Measurements from ENCODE around the gene NCOA1.
"Not testable (repeated sequence)": the region's sequence is repeated elsewhere in the genome, so short reads cannot be mapped to it uniquely, and the experiment has no call there.

NCOA1 gene

DNA sequence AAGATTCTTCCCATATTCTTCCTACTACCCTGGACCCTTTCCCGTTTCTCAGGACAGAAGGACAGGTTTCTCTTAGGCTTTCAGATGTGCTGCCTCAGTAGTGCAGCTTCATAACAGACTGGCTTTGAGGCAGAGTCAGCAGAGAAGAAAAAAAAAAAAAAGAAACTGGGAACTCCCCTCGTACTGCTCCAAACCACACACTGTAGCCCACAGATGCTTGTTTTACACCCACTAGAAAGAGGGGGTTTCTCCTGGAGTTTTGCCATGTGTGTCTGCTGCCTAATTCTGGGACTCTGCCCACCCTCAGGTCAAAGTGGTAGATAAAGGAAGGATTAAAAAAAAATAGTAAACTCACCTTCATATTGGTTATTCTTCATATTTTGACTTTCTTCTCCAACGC is 95.9 kb downstream of the NCOA1 start:
- DNase-seq, result no peak

DNA sequence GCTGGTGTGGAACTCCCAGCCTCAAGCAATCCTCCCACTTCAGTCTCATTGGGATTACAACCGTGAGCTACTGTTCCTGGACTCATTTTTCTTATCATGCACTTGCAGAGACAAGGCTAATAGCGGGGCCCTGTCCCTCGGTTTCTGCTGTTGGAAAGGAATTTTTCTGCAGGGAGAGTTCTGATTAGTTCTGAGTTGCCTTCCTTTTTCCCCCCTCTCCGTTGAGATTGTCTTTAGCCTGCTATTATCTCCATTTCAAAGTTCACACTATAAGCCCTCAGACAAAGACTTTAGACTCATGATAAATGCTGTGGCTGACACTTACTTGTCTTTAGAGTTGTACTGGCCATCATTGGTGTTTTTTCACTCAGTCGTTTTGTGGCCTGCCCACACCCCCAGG is 97.2 kb downstream of the NCOA1 start:
- no peak for DNase-seq

DNA sequence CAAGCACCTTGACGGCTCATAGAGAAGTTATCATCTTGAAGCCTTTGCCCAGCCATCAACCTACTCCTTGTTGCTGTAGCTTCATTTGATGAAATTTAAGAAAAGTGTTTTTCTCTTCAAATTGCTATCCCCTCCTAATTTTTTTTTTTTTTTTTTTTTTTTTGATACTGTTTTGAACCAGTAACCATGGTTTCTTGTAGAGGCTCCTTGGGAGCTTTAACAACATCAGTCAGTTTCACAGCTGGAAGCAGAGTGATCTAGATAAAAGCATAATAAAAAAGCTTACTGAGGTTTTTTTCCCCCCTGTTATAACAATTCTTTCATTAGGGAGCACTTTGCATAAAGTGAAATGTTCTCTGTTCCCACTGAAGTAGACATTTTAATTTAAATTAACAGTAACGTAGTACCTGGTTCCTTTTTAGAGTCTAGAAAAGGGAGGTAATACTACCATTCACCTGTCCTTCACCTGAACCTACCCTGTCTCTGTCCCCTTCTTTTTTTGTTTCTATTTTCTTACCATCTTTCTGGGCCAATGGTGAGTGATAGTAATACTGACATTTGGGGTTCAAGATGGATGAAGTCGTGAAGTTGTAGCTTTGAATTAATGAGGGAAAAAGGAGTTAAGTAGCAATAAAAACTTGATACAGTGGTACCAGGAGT is 101.5 kb downstream of the NCOA1 start:
- DNase-seq, result no peak

DNA sequence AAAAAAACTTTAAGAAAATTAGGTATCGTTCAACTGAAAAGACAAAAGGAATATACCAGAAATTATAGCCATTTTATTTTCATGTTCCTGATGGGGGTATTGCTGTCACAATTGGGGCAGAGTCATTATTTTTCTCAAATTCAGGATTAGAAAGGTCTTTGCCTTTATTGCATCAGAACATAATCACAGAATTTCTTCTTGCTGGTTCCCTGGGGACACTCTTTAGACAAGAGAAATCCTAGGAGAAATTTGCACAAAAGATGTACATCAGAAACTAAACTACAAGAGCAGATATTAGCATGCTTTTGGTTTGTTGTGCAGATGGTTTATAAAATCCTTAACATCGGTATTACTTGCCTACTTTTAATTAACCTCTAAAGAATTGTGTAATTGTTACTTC is 103.2 kb downstream of the NCOA1 start:
- no peak for DNase-seq

GRCh38 chr2:24597181-24597870 is 106.3 kb downstream of the NCOA1 start:
- no peak for DNase-seq

DNA sequence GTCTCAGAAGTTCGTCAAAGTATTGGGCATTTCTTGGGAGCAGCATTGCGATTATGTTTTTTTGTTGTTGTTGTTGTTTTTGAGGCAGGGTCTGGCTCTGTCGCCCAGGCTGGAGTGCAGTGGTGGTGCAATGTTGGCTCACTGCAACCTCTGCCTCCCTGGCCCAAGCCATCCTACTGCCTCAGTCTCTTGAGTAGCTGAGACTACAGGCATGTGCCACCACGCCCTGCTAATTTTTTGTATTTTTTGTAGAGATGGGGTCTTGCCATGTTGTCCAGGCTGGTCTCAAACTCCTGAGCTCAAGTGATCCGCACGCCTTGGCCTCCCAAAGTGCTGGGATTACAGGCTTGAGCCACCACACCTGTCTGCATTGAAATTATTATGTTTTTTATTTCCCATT is 109.1 kb downstream of the NCOA1 start:
- not testable (repeated sequence) for DNase-seq

DNA sequence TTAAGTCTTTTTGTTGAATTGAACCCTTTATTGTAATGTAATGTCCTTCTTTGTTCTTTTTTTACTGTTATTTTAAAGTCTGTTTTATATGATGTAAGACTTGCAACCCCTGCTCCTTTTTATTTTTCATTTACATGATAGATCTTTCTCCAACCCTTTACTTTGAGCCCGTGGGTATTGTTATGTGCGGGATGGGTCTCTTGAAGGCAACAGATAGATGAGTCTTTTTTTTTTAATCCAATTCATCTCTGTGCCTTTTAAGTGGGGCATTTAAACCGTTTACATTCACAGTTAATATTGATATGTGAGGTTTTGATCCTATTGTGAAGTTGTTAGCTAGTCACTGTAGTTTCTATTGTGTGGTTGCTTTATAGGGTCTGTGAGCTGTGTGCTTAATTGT is 120.6 kb downstream of the NCOA1 start:
- no peak for DNase-seq

DNA sequence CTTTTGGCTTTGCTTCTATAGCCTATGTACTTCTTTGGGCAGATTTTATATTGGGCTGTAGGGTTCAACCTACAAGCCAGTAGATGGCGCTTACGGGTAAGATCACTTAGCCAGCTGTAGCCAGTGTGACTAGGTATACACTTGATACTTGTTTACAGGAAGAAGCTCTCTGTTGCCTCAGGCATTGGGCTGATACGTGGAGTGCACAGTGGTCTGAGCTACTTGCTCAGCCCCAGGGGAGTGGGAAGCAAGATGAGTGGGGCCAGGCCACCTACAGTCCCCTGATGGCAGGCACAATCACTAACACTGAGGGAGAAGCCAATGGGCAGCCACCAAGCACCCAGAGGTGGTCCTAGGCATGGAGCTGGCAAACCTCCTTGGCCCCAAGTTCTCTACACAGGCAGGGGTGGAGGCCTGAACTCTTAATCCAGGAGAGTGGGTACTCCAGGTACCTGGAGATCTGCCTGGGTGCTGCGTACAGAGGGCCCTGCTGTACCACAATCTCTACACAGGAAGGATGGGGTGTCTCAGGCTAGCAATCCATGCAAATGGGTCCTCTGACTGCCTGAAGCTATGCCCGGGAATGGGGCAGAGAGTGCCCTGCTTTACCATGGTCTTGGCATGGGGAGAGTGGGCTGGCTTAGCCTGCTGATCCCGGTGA is 122.2 kb downstream of the NCOA1 start:
- peak; percentile 66 for DNase-seq

GRCh38 chr2:24616616-24617015 is 125.6 kb downstream of the NCOA1 start:
- DNase-seq, result no peak

DNA sequence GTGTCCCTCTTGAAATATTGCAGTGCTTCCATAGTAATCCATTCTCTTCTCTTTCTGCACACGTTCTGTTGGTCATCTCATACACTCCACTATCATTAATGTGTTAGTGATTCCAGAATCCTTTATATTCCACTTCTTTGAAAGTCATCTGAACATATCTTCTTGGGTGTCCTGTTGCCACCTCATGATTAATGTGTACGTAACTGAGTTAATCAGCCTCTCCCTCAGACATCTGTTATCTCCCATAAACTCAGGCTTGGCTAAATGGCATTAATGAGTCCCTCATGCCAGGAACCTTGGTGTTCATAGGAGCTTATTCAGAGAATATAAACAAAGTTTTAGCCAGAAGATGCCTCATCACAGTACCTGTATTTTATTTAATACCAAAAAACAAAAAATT is 126.4 kb downstream of the NCOA1 start:
- DNase-seq, result no peak

DNA sequence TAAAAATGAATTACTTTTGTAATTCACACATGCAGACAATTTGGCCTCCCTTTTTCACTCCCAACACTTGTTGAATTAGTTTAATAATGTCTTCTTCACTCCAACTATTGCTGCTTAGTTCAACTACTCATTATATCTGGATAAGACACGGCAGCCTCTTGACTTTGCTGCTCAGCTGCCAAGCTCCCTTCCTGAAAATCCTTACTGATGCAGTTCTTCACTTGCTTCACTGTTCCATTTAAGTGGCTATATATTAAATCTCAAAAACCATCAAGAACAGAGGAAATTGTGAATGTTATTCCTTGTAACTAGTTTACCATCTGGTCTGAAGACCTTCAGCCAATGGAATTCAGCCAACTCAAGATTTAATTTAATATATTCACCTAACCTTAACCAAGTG is 127.1 kb downstream of the NCOA1 start:
- DNase-seq, result no peak

DNA sequence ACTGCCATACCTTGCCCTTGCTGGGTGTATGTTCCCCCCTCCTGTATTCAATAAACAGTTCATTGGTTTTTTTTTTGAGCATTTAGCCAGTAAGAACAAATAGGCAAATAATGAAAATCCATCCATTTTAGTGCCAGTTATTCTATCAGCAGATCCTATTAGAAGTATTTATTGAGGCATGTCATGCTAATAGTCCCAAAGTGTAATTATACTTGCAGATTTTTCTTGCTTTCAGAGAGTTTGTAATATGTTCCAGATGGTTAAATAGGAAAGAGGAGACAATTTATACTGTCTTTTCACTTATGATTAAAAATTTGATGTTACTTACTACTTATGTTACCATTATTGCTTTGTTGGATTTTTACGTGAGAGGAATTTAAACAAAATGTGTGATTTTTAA is 127.6 kb downstream of the NCOA1 start:
- no peak for DNase-seq

- no peak for DNase-seq
Measured at GRCh38 chr2:24620936-24621335, 129.9 kb downstream of the NCOA1 start.

DNA sequence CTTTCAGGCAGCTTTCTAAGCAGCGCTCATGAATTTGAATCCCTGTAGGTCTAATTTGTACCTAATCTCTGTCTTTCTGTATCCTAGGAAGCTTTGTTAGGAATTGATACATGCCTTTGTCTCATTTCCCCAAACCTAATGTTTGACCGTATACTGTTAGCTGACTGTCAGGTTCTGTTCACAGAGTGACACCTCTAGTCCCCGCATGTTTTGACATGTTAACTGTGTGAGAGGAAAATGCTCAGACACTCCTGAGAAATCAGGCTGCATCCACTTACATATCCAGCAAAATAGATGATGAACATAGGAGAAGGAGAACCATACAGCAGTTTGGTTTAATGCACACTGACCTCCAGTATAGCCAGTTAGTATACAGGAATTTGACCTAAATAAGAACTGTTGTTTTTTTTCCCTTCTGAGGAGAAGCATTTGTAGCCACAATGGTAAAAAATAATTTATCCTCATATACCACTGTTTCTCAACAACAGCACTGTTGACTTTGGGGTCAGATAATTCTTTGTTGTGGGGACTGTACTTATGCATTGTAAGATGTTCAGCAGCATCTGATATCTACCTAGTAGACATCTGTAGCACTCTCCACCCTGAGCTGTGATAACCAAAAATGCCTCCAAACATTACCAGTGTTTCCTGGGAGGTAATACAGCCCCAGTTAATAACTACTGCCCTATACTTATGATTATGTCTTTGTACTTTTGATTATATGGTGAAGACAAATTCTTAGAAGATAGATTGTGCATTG is 130.9 kb downstream of the NCOA1 start:
- DNase-seq, result no peak

DNA sequence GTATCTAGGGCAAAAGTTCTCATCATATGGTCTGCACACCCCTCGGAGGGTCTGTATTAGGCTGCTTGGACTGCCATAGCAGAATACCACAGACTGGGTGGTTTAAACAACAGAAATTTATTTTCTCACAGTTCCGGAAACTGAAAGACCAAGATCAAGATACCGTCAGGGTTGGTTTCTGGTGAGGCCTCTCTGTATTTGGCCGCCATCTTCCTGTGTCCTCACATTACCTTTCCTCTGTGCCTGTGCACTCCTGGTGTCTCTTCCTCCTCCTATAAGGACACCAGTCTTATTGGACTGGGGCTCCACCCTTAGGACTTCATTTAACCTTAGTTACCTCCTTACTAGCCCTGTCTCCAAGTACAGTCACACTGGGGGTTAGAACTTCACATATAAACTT is 132.5 kb downstream of the NCOA1 start:
- DNase-seq, result no peak

- no peak for DNase-seq
Measured at GRCh38 chr2:24625728-24626127, 134.7 kb downstream of the NCOA1 start.

DNA sequence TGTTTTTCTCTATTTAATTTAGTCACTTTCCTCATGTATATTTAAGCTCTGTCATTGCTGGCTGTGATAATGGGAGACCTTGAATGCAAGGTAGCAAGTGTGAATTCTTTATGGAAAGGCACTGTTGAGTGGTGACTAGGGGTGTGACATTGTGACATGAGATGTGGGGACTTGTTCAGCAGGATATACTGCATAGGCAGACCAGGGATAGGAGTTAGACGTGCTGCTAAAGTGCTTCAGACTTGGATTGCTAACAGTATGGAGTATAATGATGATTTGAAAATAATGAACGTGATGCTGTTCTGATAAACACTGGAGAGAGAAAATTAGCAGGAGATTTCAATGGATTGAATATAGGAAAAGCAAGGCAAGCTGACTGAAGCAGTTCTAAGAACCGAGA is 135.1 kb downstream of the NCOA1 start:
- no peak for DNase-seq

DNA sequence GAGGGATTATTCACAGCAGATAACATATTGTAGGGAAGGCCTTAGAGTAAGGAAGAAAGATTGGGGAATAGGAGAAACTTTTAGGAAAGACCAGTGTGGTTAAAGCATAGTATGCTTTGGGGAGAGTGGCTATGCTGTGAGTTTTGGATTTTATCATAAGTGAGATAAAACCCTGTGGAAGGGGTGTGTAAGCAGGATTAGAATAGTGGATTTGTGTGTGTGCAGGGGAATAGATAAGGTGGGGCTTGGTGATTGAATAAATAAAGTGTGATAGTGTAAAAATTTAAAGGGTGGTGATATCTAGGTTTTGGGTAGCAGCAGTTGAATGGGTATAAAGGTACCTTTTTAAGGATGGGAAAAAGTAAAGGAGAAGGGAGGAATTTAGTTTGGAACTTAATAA is 137.7 kb downstream of the NCOA1 start:
- DNase-seq, result no peak

DNA sequence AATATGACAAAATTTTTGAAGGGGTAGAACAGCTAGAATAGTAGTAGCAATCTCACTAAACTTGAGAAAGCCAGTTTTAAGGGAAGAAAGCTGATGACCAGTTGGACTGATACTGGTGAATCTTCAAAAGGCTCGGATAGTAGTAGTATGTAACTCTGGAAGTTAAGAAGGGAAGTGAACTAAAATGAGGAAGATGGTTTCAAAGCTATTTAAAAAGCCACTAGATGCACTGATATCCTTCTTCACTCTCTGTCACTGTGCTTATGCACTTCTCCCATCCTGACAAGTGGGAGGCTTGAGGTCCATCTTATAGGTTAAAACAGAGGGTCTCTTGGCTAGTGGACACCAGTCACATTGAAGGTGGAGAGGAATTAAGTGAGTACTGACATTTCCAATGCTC is 141.1 kb downstream of the NCOA1 start:
- no peak for DNase-seq

- no peak for DNase-seq
Measured at GRCh38 chr2:24635181-24635580, 144.1 kb downstream of the NCOA1 start.

- DNase-seq, result no peak
Measured at GRCh38 chr2:24638568-24638967, 147.5 kb downstream of the NCOA1 start.

GRCh38 chr2:24642351-24642750 is 151.3 kb downstream of the NCOA1 start:
- no peak for DNase-seq

GRCh38 chr2:24643051-24643450 is 152.0 kb downstream of the NCOA1 start:
- DNase-seq, result no peak

DNA sequence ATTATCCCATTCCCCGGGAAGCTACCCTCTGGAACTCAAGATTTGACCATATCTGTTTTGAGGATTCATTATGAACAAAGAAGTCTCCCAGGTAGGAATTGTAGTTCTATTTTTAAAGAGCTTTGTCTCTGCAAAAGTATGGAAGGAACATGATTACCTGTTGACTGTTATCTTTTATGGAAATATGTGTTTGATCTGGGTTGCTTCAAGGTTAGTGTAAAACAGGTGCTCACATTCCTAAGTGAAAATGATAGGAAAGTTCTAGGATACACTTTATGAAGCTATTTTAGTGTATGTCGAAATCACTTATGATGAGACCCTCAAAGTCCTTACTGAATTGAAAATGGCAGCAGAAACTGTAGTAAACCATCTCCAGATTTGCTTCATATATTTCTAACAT is 153.0 kb downstream of the NCOA1 start:
- no peak for DNase-seq

Measured in DMS153 (cell line).